HepG2 (cell line): ENCODE data around the gene GCHFR. TPM values are rescaled to one million over a fixed set of nuclear protein-coding genes. Genes with fewer than 3 reads are reported as not detected.

ENCODE experiments used
- ATAC-seq: fragments of 200-7000 bp; cut with Tn5 transposase; 3 replicates; pipeline ENCODE4 v1.9.1; 2020; ENCODE audit warnings: mild to moderate bottlenecking, moderate library complexity
- BruUV-seq: library from RNA; stranded (reverse); fragments of 400-500 nt; replicated peaks from 2 replicates; lab custom pipeline; 2021; lab: Mats Ljungman, UMichigan
- CTCF ChIA-PET: fragments of 300-600 bp; formaldehyde crosslinking; extraction: SDS; loops from one replicate; lab custom pipeline; 2021; ENCODE audit warnings: low total read pairs, inconsistent platforms, low intra/inter-chr PET ratio; lab: Yijun Ruan, JAX
- POLR2A ChIA-PET: fragments of 350-600 bp; sonication (Branson Sonifier 250); formaldehyde crosslinking; loops from one replicate; lab custom pipeline; 2020; ENCODE audit warnings: antibody characterized with exemption, inconsistent platforms; lab: Yijun Ruan, JAX
- DNase-seq: peaks from one replicate; pipeline ENCODE4 v3.0.0-alpha.2; 2015; ENCODE audit warnings: low spot score
- FAIRE-seq: peaks from 3 replicates; lab custom pipeline; 2011; peaks lifted over from hg19 to GRCh38; lab: Jason Lieb, UNC
- H2AFZ ChIP-seq: one replicate; pipeline ENCODE4 v1.6.1; 2011; ENCODE audit warnings: low read length, inconsistent platforms
- H3K27ac ChIP-seq: fragments of 300-600 bp; 3 replicates; pipeline ENCODE4 v1.8.0; 2011; ENCODE audit warnings: mixed run types, mild to moderate bottlenecking, mixed read lengths, low read length, inconsistent platforms; ENCODE audit not compliant: insufficient read depth; ENCODE audit errors: extremely low read length
- H3K27me3 ChIP-seq, 2 experiments: fragments of 200-600 bp in 1 of 2; 2 replicates in 1 of 2; 3 replicates in 1 of 2; pipeline versions ENCODE4 v1.6.0 to v1.8.0; 2011; ENCODE audit warnings: low read length in 2 of 2, mild to moderate bottlenecking in 2 of 2, moderate library complexity in 2 of 2, inconsistent platforms in 1 of 2; ENCODE audit not compliant: insufficient read depth in 2 of 2, control insufficient read depth in 1 of 2
- H3K36me3 ChIP-seq, 2 experiments: fragments of 200-600 bp in 1 of 2; replicated peaks in 1 of 2; 2 replicates in 1 of 2; 3 replicates in 1 of 2; pipeline versions ENCODE4 v1.5.1 to v1.8.0; 2011; ENCODE audit warnings: low read length in 2 of 2, inconsistent platforms in 1 of 2; ENCODE audit not compliant: insufficient read depth in 2 of 2, control insufficient read depth in 1 of 2
- H3K4me1 ChIP-seq: 2 replicates; pipeline ENCODE4 v1.5.1; 2012; ENCODE audit warnings: low read length, inconsistent platforms; ENCODE audit not compliant: insufficient read depth
- H3K4me2 ChIP-seq: 2 replicates; pipeline ENCODE4 v1.6.0; 2011; ENCODE audit warnings: low read depth, low read length, inconsistent platforms
- H3K4me3 ChIP-seq, 3 experiments: fragments of 200-600 bp in 1 of 3; sonication (generic), shearing (Covaris generic) in 1 of 3; replicated peaks in 1 of 3; 2 replicates each; pipeline ENCODE4 v1.5.1; 2011 to 2016; ENCODE audit warnings: low read length in 3 of 3, inconsistent platforms in 2 of 3, low read depth in 2 of 3, mild to moderate bottlenecking in 2 of 3, control low read depth in 1 of 3, mixed read lengths in 1 of 3; ENCODE audit not compliant: insufficient read depth in 1 of 3
- H3K79me2 ChIP-seq: one replicate; pipeline ENCODE4 v1.6.1; 2011; ENCODE audit warnings: low read length, inconsistent platforms; ENCODE audit not compliant: insufficient read depth
- H3K9ac ChIP-seq: 2 replicates; pipeline ENCODE4 v1.6.0; 2011; ENCODE audit warnings: mild to moderate bottlenecking, low read depth, low read length, inconsistent platforms; ENCODE audit not compliant: insufficient read depth
- H3K9me3 ChIP-seq: 2 replicates; pipeline ENCODE4 v1.5.1; 2012; ENCODE audit warnings: mild to moderate bottlenecking, low read length
- H4K20me1 ChIP-seq: 2 replicates; pipeline ENCODE4 v1.6.0; 2011; ENCODE audit warnings: inconsistent platforms, mild to moderate bottlenecking, low read length, moderate library complexity; ENCODE audit not compliant: insufficient read depth
- JARID2 ChIP-seq: sonication (generic); formaldehyde crosslinking; IDR thresholded peaks from 2 replicates; pipeline ENCODE4 v1.8.1; 2023; ENCODE audit warnings: missing genetic modification reagents, inconsistent platforms; ENCODE audit not compliant: insufficient replicate concordance
- KLF13 ChIP-seq: sonication (generic); formaldehyde crosslinking; IDR thresholded peaks from 2 replicates; pipeline ENCODE4 v1.4.0; 2020; ENCODE audit warnings: mild to moderate bottlenecking, missing genetic modification reagents
- KLF6 ChIP-seq: IDR thresholded peaks from 2 replicates; pipeline ENCODE4 v1.8.0; 2016; ENCODE audit warnings: missing biosample characterization, missing genetic modification reagents
- SALL2 ChIP-seq: sonication (generic); formaldehyde crosslinking; IDR thresholded peaks from 2 replicates; pipeline ENCODE4 v1.8.1; 2023; ENCODE audit warnings: mild to moderate bottlenecking, missing genetic modification reagents, inconsistent platforms
- SIX1 ChIP-seq: sonication (generic); formaldehyde crosslinking; IDR thresholded peaks from 2 replicates; pipeline ENCODE4 v1.4.0; 2020; ENCODE audit warnings: missing genetic modification reagents, borderline replicate concordance
- SIX4 ChIP-seq: sonication (generic); formaldehyde crosslinking; IDR thresholded peaks from 2 replicates; pipeline ENCODE4 v1.4.0; 2020; ENCODE audit warnings: missing genetic modification reagents
- ZNF326 ChIP-seq: sonication (generic); formaldehyde crosslinking; IDR thresholded peaks from 2 replicates; pipeline ENCODE4 v1.4.0; 2020; ENCODE audit warnings: missing genetic modification reagents, borderline replicate concordance
- ZNF337 ChIP-seq: sonication (generic); formaldehyde crosslinking; IDR thresholded peaks from 2 replicates; pipeline ENCODE4 v1.5.1; 2020; ENCODE audit warnings: missing genetic modification reagents, low read depth, mild to moderate bottlenecking, borderline replicate concordance
- ZNF562 ChIP-seq: sonication (generic); formaldehyde crosslinking; IDR thresholded peaks from 2 replicates; pipeline ENCODE4 v1.8.0; 2022; ENCODE audit warnings: missing genetic modification reagents, borderline replicate concordance
- ZNF720 ChIP-seq: sonication (generic); formaldehyde crosslinking; IDR thresholded peaks from 2 replicates; pipeline ENCODE4 v1.4.0; 2020; ENCODE audit warnings: missing genetic modification reagents
- ZNF773 ChIP-seq: sonication (generic); formaldehyde crosslinking; IDR thresholded peaks from 2 replicates; pipeline ENCODE4 v1.4.0; 2020; ENCODE audit warnings: missing genetic modification reagents, borderline replicate concordance
- ZSCAN30 ChIP-seq: sonication (generic); formaldehyde crosslinking; IDR thresholded peaks from 2 replicates; pipeline ENCODE4 v1.5.0; 2020; ENCODE audit warnings: mild to moderate bottlenecking, missing genetic modification reagents
- WGBS: methylation state at CpG from one replicate; pipeline ENCODE4 v1.1.6; 2017; ENCODE audit warnings: low lambda C conversion rate; 5-methylcytosine and 5-hydroxymethylcytosine counted together
- in situ Hi-C: cut with HindIII; loops from 2 replicates; pipeline ENCODE4 v1.10.0; 2017; ENCODE audit warnings: low pct_unique_long_range_greater_than_20kb; ENCODE audit not compliant: extremely low pct_ligation_motif_present
- intact Hi-C: fragments of 100-400 bp; cut with micrococcal nuclease; formaldehyde crosslinking; loops from one replicate; pipeline ENCODE4 v1.10.0; 2022; ENCODE audit not compliant: unreplicated experiment
- polyA plus RNA-seq, 8 experiments: library from polyadenylated mRNA; depleted of rRNA in 3 of 8; stranded (reverse) in 7 of 8; unstranded in 1 of 8; fragments of >200 nt; fragmentation: Illumina TruSeq in 4 of 8; extraction: Trizol in 4 of 8; gene quantifications; 2 replicates each; pipeline versions ENCODE4 v1.2.1 to v1.2.3, GENCODE V29; 2011 to 2016; ENCODE audit warnings: low read depth in 4 of 8, missing spikeins in 1 of 8, mixed read lengths in 1 of 8; ENCODE audit not compliant: insufficient read depth in 1 of 8
- total RNA-seq, 5 experiments: library from RNA; depleted of rRNA; stranded (reverse); fragments of >200 nt; fragmentation: Illumina TruSeq; extraction: Trizol; gene quantifications; 2 replicates each; pipeline ENCODE4 v1.2.3, GENCODE V29; 2016; ENCODE audit warnings: low read depth in 1 of 5

The GCHFR gene
- total and polyA plus RNA-seq, 2 of the 13 experiments (the other 11 are each of a cell fraction or from before 2014, with no cell fraction given): 51.5 to 92.4 TPM

DNA sequence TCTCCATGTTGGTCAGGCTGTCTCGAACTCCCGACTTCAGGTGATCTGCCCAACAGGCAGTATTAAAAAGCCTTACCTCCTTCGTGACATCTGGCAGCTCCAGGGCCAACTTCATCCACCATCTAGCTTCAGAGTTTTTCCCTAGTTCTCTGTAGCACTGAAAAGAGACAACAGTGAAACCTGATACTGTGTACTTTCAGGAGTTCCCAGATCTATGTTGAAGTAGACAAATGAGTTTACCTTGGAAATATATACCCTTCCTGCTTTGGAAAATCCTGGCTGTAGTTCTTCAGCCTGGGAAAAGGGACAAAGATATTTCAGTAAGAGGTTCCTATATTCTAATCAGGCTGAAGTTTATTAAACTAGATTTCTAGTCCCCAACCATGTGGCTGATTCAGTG, 26.8 kb upstream of the GCHFR start:
- DNase-seq: no peak
- Histone ChIP-seq H3K27ac (no peak overlapping the region), H3K9ac (no peak overlapping the region), H3K4me1 (peaks cover 9% of the 10 kb centered on the region; the same call in 1 of the 2 replicates), H3K27me3 (no peaks in the 10 kb centered on the region)
- no peak for ATAC-seq
- peak; percentile 94; the same call in 1 of the 2 replicates for TF ChIP-seq SIX1 (CRISPR knock-in tag)
- TF ChIP-seq KLF13 (CRISPR knock-in tag): no peak
- no peak for TF ChIP-seq ZNF562 (CRISPR knock-in tag)
- no peak for TF ChIP-seq ZNF337 (CRISPR knock-in tag)
- no peak for TF ChIP-seq ZNF720 (CRISPR knock-in tag)
- TF ChIP-seq KLF6 (CRISPR knock-in tag): no peak
- no peak for TF ChIP-seq JARID2 (CRISPR knock-in tag)
- TF ChIP-seq SIX4: peak; percentile 60; the same call in 1 of the 2 replicates
- no peak for TF ChIP-seq ZNF773
- no peak for TF ChIP-seq ZSCAN30 (CRISPR knock-in tag)
- no peak for TF ChIP-seq SALL2
- no peak for TF ChIP-seq ZNF326 (CRISPR knock-in tag)
- TF ChIP-seq, all 625 proteins: peak for 2
- Histone ChIP-seq H3K9me3 (no peaks in the 10 kb centered on the region), H4K20me1 (no peaks in the 10 kb centered on the region), H3K36me3 (peaks cover 16 to 72% of the 10 kb centered on the region in 2 experiments), H3K4me2 (no peak overlapping the region), H3K4me3 (no peak overlapping the region), H3K79me2 (no peaks in the 10 kb centered on the region), H2AFZ (no peak overlapping the region)
- FAIRE-seq: no peak
- 95% methylated on average over 3 of the region's 3 CpGs for WGBS
- in situ Hi-C loops (no loop called here), intact Hi-C loops (no loop called here)
- ChIA-PET POLR2A (interaction anchor here (0.6 kb wide), 1 partner anchor 71 kb away, joined by 3 read pairs; no protein-coding TSS in a partner anchor), CTCF (no interaction called here)
- BruUV-seq: no TSS peak
